H1 (cell line): ENCODE data around the gene PDGFD. TPM values are rescaled to one million over a fixed set of nuclear protein-coding genes. Genes with fewer than 3 reads are reported as not detected.

Experiments used
- ATF3 ChIP-seq: IDR thresholded peaks from 2 replicates; pipeline ENCODE4 v1.6.1; 2011; ENCODE audit warnings: low read depth, mild to moderate bottlenecking, low read length; ENCODE audit not compliant: insufficient read depth
- CHD2 ChIP-seq: IDR thresholded peaks from 2 replicates; pipeline ENCODE4 v1.6.1; 2012; ENCODE audit warnings: low read length, improper control_type of control experiment
- CHD7 ChIP-seq: fragments of 300-600 bp; sonication (generic); IDR thresholded peaks from 2 replicates; pipeline ENCODE4 v1.7.1; 2012; ENCODE audit warnings: low read length, moderate library complexity, mild to moderate bottlenecking, inconsistent platforms; ENCODE audit not compliant: insufficient replicate concordance
- CREB1 ChIP-seq: IDR thresholded peaks from 2 replicates; pipeline ENCODE4 v1.6.1; 2012; ENCODE audit warnings: inconsistent platforms
- KDM5A ChIP-seq: fragments of 200-600 bp; IDR thresholded peaks from 2 replicates; pipeline ENCODE4 v1.7.1; 2012; ENCODE audit warnings: mild to moderate bottlenecking, low read length, inconsistent platforms, mixed read lengths
- POLR2A ChIP-seq, 2 experiments: IDR thresholded peaks; 1 replicate in 1 of 2; 2 replicates in 1 of 2; pipeline ENCODE4 v1.6.1; 2011; ENCODE audit warnings: low read depth in 2 of 2, low read length in 2 of 2, mild to moderate bottlenecking in 2 of 2; ENCODE audit errors: control extremely low read depth in 1 of 2
- SRF ChIP-seq: IDR thresholded peaks from 2 replicates; pipeline ENCODE4 v1.6.1; 2011; ENCODE audit warnings: mild to moderate bottlenecking, low read depth, low read length, moderate library complexity
- polyA plus RNA-seq, 7 experiments: library from polyadenylated mRNA; depleted of rRNA in 3 of 7; stranded (reverse) in 5 of 7; unstranded in 2 of 7; fragments of >200 nt in 5 of 7; fragments of 200-250 nt in 2 of 7; gene quantifications; 1 replicate in 5 of 7; 2 replicates in 1 of 7; 4 replicates in 1 of 7; pipeline versions ENCODE4 v1.2.1 to v1.2.3, GENCODE V29; 2011 to 2013; ENCODE audit warnings: missing spikeins in 2 of 7, mixed read lengths in 2 of 7
- total RNA-seq: library from RNA; stranded (reverse); fragmentation: NEBNext Ultra II Directional; extraction: Animal tissue kit (Norgen Biotek cat#: 25700); gene quantifications from 2 replicates; pipeline ENCODE4 v1.2.1, GENCODE V29; 2021

Gene PDGFD
- total and polyA plus RNA-seq, 2 of the 8 experiments (the other 6 are each of a cell fraction or from before 2014, with no cell fraction given): 1.1 to 3.9 TPM

GRCh38 chr11:104092744-104093143 is 71.2 kb downstream of the PDGFD start (continued):
- no peak for TF ChIP-seq CHD7
- no peak for TF ChIP-seq CREB1
- no peak for TF ChIP-seq SRF
- no peak for TF ChIP-seq KDM5A
- TF ChIP-seq POLR2A (IDR thresholded peaks at IDR 0.05; ENCODE audit: control extremely low read depth in 1 of 2, low read depth in 2 of 2, low read length in 2 of 2): no peak
- TF ChIP-seq CHD2: no peak
- TF ChIP-seq ATF3: no peak
